IMR-90 (cell line): ENCODE data around the gene C6orf136. TPM values are rescaled to one million over a fixed set of nuclear protein-coding genes. Genes with fewer than 3 reads are reported as not detected.

Experiments
- ATAC-seq: fragments of 200-7000 bp; cut with Tn5 transposase; 2 replicates; pipeline ENCODE4 v1.9.1; 2020; ENCODE audit warnings: low read depth, mild to moderate bottlenecking, moderate library complexity
- BruUV-seq: library from RNA; stranded (reverse); fragments of 400-500 nt; replicated peaks from 2 replicates; lab custom pipeline; 2021; lab: Mats Ljungman, UMichigan
- CTCF ChIA-PET: fragments of 300-600 bp; formaldehyde crosslinking; extraction: SDS; loops from one replicate; lab custom pipeline; 2021; ENCODE audit warnings: antibody characterized with exemption; lab: Yijun Ruan, JAX
- POLR2A ChIA-PET: fragments of 300-600 bp; sonication (Branson Sonifier 250); formaldehyde crosslinking; loops from one replicate; lab custom pipeline; 2022; ENCODE audit warnings: antibody characterized with exemption; ENCODE audit not compliant: unreplicated experiment; lab: Charles Lee
- DNase-seq: peaks from one replicate; pipeline ENCODE4 v3.0.0; 2013
- H2AFZ ChIP-seq: replicated peaks from 2 replicates; pipeline ENCODE3; 2013; ENCODE audit warnings: low read length, mild to moderate bottlenecking; ENCODE audit not compliant: poor library complexity
- H2AK5ac ChIP-seq: 2 replicates; pipeline ENCODE4 v1.6.1; 2013; ENCODE audit warnings: low read depth, low read length, inconsistent platforms
- H2AK9ac ChIP-seq: replicated peaks from 2 replicates; pipeline ENCODE3; 2013; ENCODE audit warnings: mild to moderate bottlenecking, low read depth, low read length, moderate library complexity; ENCODE audit not compliant: poor library complexity
- H2BK120ac ChIP-seq: 2 replicates; pipeline ENCODE4 v1.6.1; 2013; ENCODE audit warnings: low read depth, low read length, inconsistent platforms
- H2BK15ac ChIP-seq: 3 replicates; pipeline ENCODE4 v1.6.1; 2013; ENCODE audit warnings: low read depth, low read length, inconsistent platforms
- H2BK20ac ChIP-seq: 2 replicates; pipeline ENCODE4 v1.6.1; 2013; ENCODE audit warnings: low read depth, mild to moderate bottlenecking, inconsistent platforms, low read length, moderate library complexity
- H2BK5ac ChIP-seq: 2 replicates; pipeline ENCODE4 v1.6.1; 2013; ENCODE audit warnings: mild to moderate bottlenecking, low read depth, low read length, inconsistent platforms; ENCODE audit not compliant: poor library complexity, severe bottlenecking
- H3K14ac ChIP-seq: replicated peaks from 2 replicates; pipeline ENCODE4 v1.6.1; 2013; ENCODE audit warnings: low read depth, low read length, inconsistent platforms
- H3K18ac ChIP-seq: 2 replicates; pipeline ENCODE4 v1.6.1; 2013; ENCODE audit warnings: low read depth, low read length, control low read depth
- H3K23ac ChIP-seq: 2 replicates; pipeline ENCODE4 v1.6.1; 2013; ENCODE audit warnings: low read depth, low read length, inconsistent platforms
- H3K27ac ChIP-seq: 2 replicates; pipeline ENCODE4 v1.5.1; 2013; ENCODE audit warnings: mild to moderate bottlenecking, control low read depth, low read length; ENCODE audit not compliant: insufficient read depth
- H3K27me3 ChIP-seq: 2 replicates; pipeline ENCODE4 v1.6.1; 2013; ENCODE audit warnings: low read length; ENCODE audit not compliant: control insufficient read depth, insufficient read depth
- H3K36me3 ChIP-seq: 2 replicates; pipeline ENCODE4 v1.6.1; 2013; ENCODE audit warnings: low read length, mixed read lengths; ENCODE audit not compliant: control insufficient read depth, insufficient read depth
- H3K4ac ChIP-seq: 2 replicates; pipeline ENCODE4 v1.6.1; 2013; ENCODE audit warnings: low read depth, low read length, inconsistent platforms
- H3K4me1 ChIP-seq: 2 replicates; pipeline ENCODE4 v1.6.1; 2013; ENCODE audit warnings: low read length, mixed read lengths; ENCODE audit not compliant: control insufficient read depth, insufficient read depth
- H3K4me2 ChIP-seq: 2 replicates; pipeline ENCODE4 v1.6.1; 2013; ENCODE audit warnings: low read depth, mild to moderate bottlenecking, control low read depth, low read length, moderate library complexity
- H3K4me3 ChIP-seq: 2 replicates; pipeline ENCODE4 v1.5.1; 2013; ENCODE audit warnings: low read depth, mild to moderate bottlenecking, control low read depth, low read length, moderate library complexity; ENCODE audit not compliant: insufficient read depth
- H3K56ac ChIP-seq: 2 replicates; pipeline ENCODE4 v1.6.1; 2013; ENCODE audit warnings: low read length, inconsistent platforms; ENCODE audit not compliant: insufficient read depth; ENCODE audit errors: extremely low read depth
- H3K79me1 ChIP-seq, 2 experiments: 2 replicates each; pipeline ENCODE4 v1.6.1; 2013; ENCODE audit warnings: low read length in 2 of 2, inconsistent platforms in 1 of 2, low read depth in 1 of 2
- H3K9ac ChIP-seq: 2 replicates; pipeline ENCODE4 v1.6.1; 2013; ENCODE audit warnings: low read depth, low read length, control low read depth
- H3K9me1 ChIP-seq: 2 replicates; pipeline ENCODE4 v1.6.1; 2013; ENCODE audit warnings: low read length, inconsistent platforms; ENCODE audit not compliant: insufficient read depth
- H3K9me3 ChIP-seq: 2 replicates; pipeline ENCODE4 v1.6.1; 2013; ENCODE audit warnings: low read length; ENCODE audit not compliant: control insufficient read depth, insufficient read depth
- H4K20me1 ChIP-seq: 2 replicates; pipeline ENCODE4 v1.6.1; 2013; ENCODE audit warnings: low read length, inconsistent platforms; ENCODE audit not compliant: insufficient read depth
- H4K5ac ChIP-seq: 2 replicates; pipeline ENCODE4 v1.6.1; 2013; ENCODE audit warnings: mild to moderate bottlenecking, low read depth, low read length, control low read depth
- H4K8ac ChIP-seq, 2 experiments: 2 replicates each; pipeline ENCODE4 v1.6.1; 2013; ENCODE audit warnings: low read depth in 2 of 2, low read length in 2 of 2, control low read depth in 1 of 2, inconsistent platforms in 1 of 2
- H4K91ac ChIP-seq: 2 replicates; pipeline ENCODE4 v1.6.1; 2013; ENCODE audit warnings: low read depth, low read length, inconsistent platforms; ENCODE audit not compliant: insufficient read depth
- BHLHE40 ChIP-seq: fragments of 150-350 bp; IDR thresholded peaks from 2 replicates; pipeline ENCODE4 v1.6.1; 2016; ENCODE audit warnings: mild to moderate bottlenecking, low read depth, low read length
- CEBPB ChIP-seq: IDR thresholded peaks from 2 replicates; pipeline ENCODE4 v1.6.1; 2012; ENCODE audit warnings: low read depth, low read length, improper control_type of control experiment
- MAFK ChIP-seq: IDR thresholded peaks from 2 replicates; pipeline ENCODE4 v1.6.1; 2012; ENCODE audit warnings: low read depth, low read length, improper control_type of control experiment
- MAZ ChIP-seq: IDR thresholded peaks from 2 replicates; pipeline ENCODE4 v1.6.1; 2012; ENCODE audit warnings: low read depth, mild to moderate bottlenecking, low read length, improper control_type of control experiment, moderate library complexity, borderline replicate concordance
- RCOR1 ChIP-seq: IDR thresholded peaks from 2 replicates; pipeline ENCODE4 v1.6.1; 2012; ENCODE audit warnings: mild to moderate bottlenecking, low read length, improper control_type of control experiment; ENCODE audit not compliant: insufficient replicate concordance
- RFX5 ChIP-seq: IDR thresholded peaks from 2 replicates; pipeline ENCODE4 v1.8.0; 2012; ENCODE audit warnings: low read depth, mild to moderate bottlenecking, low read length, moderate library complexity
- WGBS, 2 experiments: methylation state at CpG; one replicate each; pipeline versions ENCODE4 v1.1.5 to v1.1.7; 2013; ENCODE audit warnings: missing lambda C conversion rate in 2 of 2; ENCODE audit not compliant: insufficient read length in 1 of 2; ENCODE audit errors: extremely low coverage in 2 of 2; 5-methylcytosine and 5-hydroxymethylcytosine counted together
- dilution Hi-C: fragments of 300-500 bp; cut with HindIII; formaldehyde crosslinking; loops from one replicate; pipeline ENCODE4 v1.14.3; 2018; ENCODE audit warnings: low sequenced_read_pairs; ENCODE audit not compliant: unreplicated experiment
- in situ Hi-C: fragments of 300-500 bp; cut with MboI; formaldehyde crosslinking; loops from 3 replicates; pipeline ENCODE4 v1.14.3; 2019; ENCODE audit warnings: low sequenced_read_pairs, inconsistent platforms, mixed read lengths
- intact Hi-C: fragments of 100-400 bp; cut with micrococcal nuclease; formaldehyde crosslinking; loops from 2 replicates; pipeline ENCODE4 v1.10.0; 2022
- polyA plus RNA-seq, 3 experiments: library from polyadenylated mRNA; depleted of rRNA; stranded (reverse); fragments of >200 nt; gene quantifications; 2 replicates each; pipeline ENCODE4 v1.2.3, GENCODE V29; 2012; ENCODE audit warnings: low replicate concordance in 1 of 3
- total RNA-seq: library from RNA; depleted of rRNA; stranded (reverse); fragments of >200 nt; gene quantifications from 2 replicates; pipeline ENCODE4 v1.2.3, GENCODE V29; 2012

C6orf136 gene
- total and polyA plus RNA-seq, 2 of the 4 experiments (the other 2 are of a cell fraction): 1.1 to 11.7 TPM

- TF ChIP-seq MAZ (no peak), MAFK (no peak)
These were observed 32.7 kb upstream of the C6orf136 start (continued) for GRCh38 chr6:30614044-30614842.

- TF ChIP-seq RCOR1 (no peak), BHLHE40 (no peak), MAZ (peak; percentile 49; the same call in 1 of the 2 replicates), RFX5 (peak; percentile 55; the same call in 1 of the 2 replicates), CEBPB (peak; percentile 93)
- Histone ChIP-seq H3K23ac (no peak overlapping the region; the same call in 1 of the 2 replicates), H2AK9ac (no peak overlapping the region), H4K5ac (no peak overlapping the region), H3K36me3 (peaks cover 19% of the 10 kb centered on the region), H3K79me1 (peaks cover 36 to 66% of the 10 kb centered on the region in 2 experiments), H2BK20ac (no peak overlapping the region), H3K4me3 (peak overlapping the region; percentile 26; the same call in 1 of the 2 replicates), H3K27ac (peak overlapping the region; percentile 50; the same call in 1 of the 2 replicates), H3K27me3 (no peaks in the 10 kb centered on the region), H2BK15ac (no peak overlapping the region), H3K4me1 (peaks cover 8% of the 10 kb centered on the region), H3K56ac (peak overlapping the region; percentile 69; the same call in 1 of the 2 replicates), H2BK120ac (no peak overlapping the region), H4K8ac (peak overlapping the region in 1 of 2 experiments; percentile 55; a peak in 1 of 4 replicates), H2AFZ (no peak overlapping the region), H3K9me3 (no peaks in the 10 kb centered on the region), H3K4ac (peak overlapping the region; percentile 71; the same call in 1 of the 2 replicates), H4K20me1 (peaks cover 50% of the 10 kb centered on the region), H3K9me1 (peaks cover 10% of the 10 kb centered on the region), H3K14ac (peak overlapping the region; percentile 93; the same call in 1 of the 2 replicates), H3K18ac (no peak overlapping the region), H2BK5ac (peak overlapping the region; percentile 92), H3K9ac (peak overlapping the region; percentile 76; the same call in 1 of the 2 replicates), H3K4me2 (peak overlapping the region; percentile 89), H4K91ac (no peak overlapping the region), H2AK5ac (no peak overlapping the region)
- in situ Hi-C loops (no loop called here), intact Hi-C loops (no loop called here), dilution Hi-C loops (no loop called here)
- CTCF ChIA-PET: interaction anchor here (0.7 kb wide), 1 partner anchor 472 kb away, joined by 5 read pairs; no protein-coding TSS in a partner anchor
- DNase-seq: peak; percentile 98
- WGBS, 2 experiments: no CpG with 5 or more reads among the region's 6 CpGs
- BruUV-seq: no TSS peak
- POLR2A ChIA-PET: interaction anchor here (0.5 to 1.3 kb wide), 14 partner anchors 10 to 1465 kb away, joined by 3 to 23 read pairs (median 6); no protein-coding TSS in a partner anchor
- ATAC-seq: peak; percentile 53
These were observed 32.1 kb upstream of the C6orf136 start for GRCh38 chr6:30614843-30615218.
